Activated T-helper 17 cell treated with anti-CD3 and anti-CD28 coated beads, Interleukin-2, amount 50 U/mL, for 72 hours (primary cell): ENCODE results near the gene SLC49A3. TPM values are rescaled to one million over a fixed set of nuclear protein-coding genes. Genes with fewer than 3 reads are reported as not detected.
"Not testable (repeated sequence)": the region's sequence is repeated elsewhere in the genome, so short reads cannot be mapped to it uniquely, and the experiment has no call there.

Experiments used
- ATAC-seq: fragments of 150-1000 bp; cut with Tn5 transposase; replicated peaks from 2 replicates; pipeline ENCODE4 v1.10.0; 2021; ENCODE audit warnings: mild to moderate bottlenecking, moderate library complexity
- H3K27ac Mint-ChIP-seq: one replicate; pipeline ENCODE4 v1.8.0; 2022; ENCODE audit warnings: mixed read lengths
- H3K27me3 Mint-ChIP-seq: one replicate; pipeline ENCODE4 v1.8.0; 2022; ENCODE audit warnings: mixed read lengths
- H3K36me3 Mint-ChIP-seq: one replicate; pipeline ENCODE4 v1.8.0; 2022; ENCODE audit warnings: low read depth, mild to moderate bottlenecking, mixed read lengths
- H3K4me1 Mint-ChIP-seq: one replicate; pipeline ENCODE4 v1.8.0; 2022; ENCODE audit warnings: mixed read lengths
- H3K4me3 Mint-ChIP-seq: one replicate; pipeline ENCODE4 v1.8.0; 2022; ENCODE audit warnings: mild to moderate bottlenecking, mixed read lengths
- H3K9me3 Mint-ChIP-seq: one replicate; pipeline ENCODE4 v1.8.0; 2022; ENCODE audit warnings: mixed read lengths
- total RNA-seq, 2 donors: library from RNA; stranded (reverse); gene quantifications; one replicate each; pipeline ENCODE4 v1.2.3, GENCODE V29; 2022

The SLC49A3 gene
- total RNA-seq, 2 donors from 2014 or later, result 0.61 to 1.4 TPM

DNA sequence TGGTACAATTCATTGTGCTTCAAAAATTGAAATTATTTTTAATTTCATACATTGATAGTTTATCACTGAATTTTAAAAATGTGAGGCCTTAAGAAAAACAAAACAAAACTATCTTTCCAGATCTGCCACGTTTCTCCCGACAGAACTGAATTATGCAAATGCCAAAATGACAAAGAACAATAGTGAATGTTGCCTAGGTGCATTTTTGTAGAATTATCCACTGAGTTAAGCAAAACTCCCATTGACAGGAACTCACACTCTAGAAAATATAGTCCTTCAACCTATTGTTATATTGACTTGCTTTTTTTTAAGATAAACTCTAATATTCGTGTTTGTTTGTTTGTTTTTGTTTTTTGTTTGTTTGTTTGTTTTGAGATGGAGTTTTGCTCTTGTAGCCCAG, 23.1 kb upstream of the SLC49A3 start:
- H3K9me3 Mint-ChIP-seq, result no peaks in the 10 kb centered on the region
- no peak for ATAC-seq
- H3K27ac Mint-ChIP-seq, result no peak overlapping the region
- H3K36me3 Mint-ChIP-seq, result peaks cover 13% of the 10 kb centered on the region
- H3K27me3 Mint-ChIP-seq, result no peaks in the 10 kb centered on the region
- H3K4me1 Mint-ChIP-seq, result peaks cover 17% of the 10 kb centered on the region
- H3K4me3 Mint-ChIP-seq, result no peak overlapping the region

- no peak for ATAC-seq
- no peaks in the 10 kb centered on the region for H3K27me3 Mint-ChIP-seq
- no peak overlapping the region for H3K27ac Mint-ChIP-seq
- peaks cover 13% of the 10 kb centered on the region for H3K36me3 Mint-ChIP-seq
- no peak overlapping the region for H3K4me3 Mint-ChIP-seq
- H3K4me1 Mint-ChIP-seq, result peaks cover 17% of the 10 kb centered on the region
- no peaks in the 10 kb centered on the region for H3K9me3 Mint-ChIP-seq
Measured at GRCh38 chr4:710916-711315, 22.0 kb upstream of the SLC49A3 start.

- Mint-ChIP-seq H3K4me3 (no peak overlapping the region), H3K9me3 (no peaks in the 10 kb centered on the region), H3K36me3 (peaks cover 13% of the 10 kb centered on the region), H3K27ac (no peak overlapping the region), H3K27me3 (no peaks in the 10 kb centered on the region), H3K4me1 (peaks cover 17% of the 10 kb centered on the region)
- no peak for ATAC-seq
Measured at GRCh38 chr4:710116-710515, 21.2 kb upstream of the SLC49A3 start.

- Mint-ChIP-seq H3K9me3 (no peaks in the 10 kb centered on the region), H3K27me3 (no peaks in the 10 kb centered on the region), H3K27ac (no peak overlapping the region), H3K36me3 (peaks cover 10% of the 10 kb centered on the region), H3K4me1 (peaks cover 17% of the 10 kb centered on the region), H3K4me3 (no peak overlapping the region)
- no peak for ATAC-seq
Measured at GRCh38 chr4:709348-709747, 20.4 kb upstream of the SLC49A3 start.

DNA sequence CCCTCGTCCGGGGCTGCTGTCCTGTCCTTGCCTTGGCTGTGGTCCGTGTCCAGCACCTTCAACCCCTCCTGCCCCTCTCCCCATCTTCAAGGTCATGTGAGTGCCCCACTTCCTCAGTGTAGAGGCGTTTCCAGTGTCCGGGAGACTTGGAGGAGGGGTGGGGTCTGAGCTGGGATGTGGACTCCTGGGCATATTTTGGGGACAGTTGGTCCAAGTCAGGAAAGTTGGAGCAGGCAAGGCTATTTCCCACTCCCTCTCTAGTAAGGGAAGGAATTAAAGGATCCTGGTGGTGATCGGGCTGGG, 19.6 kb upstream of the SLC49A3 start:
- H3K27me3 Mint-ChIP-seq, result no peaks in the 10 kb centered on the region
- H3K4me1 Mint-ChIP-seq, result peaks cover 17% of the 10 kb centered on the region
- H3K9me3 Mint-ChIP-seq, result no peaks in the 10 kb centered on the region
- no peak overlapping the region for H3K4me3 Mint-ChIP-seq
- H3K27ac Mint-ChIP-seq, result no peak overlapping the region
- no peak for ATAC-seq
- peaks cover 8% of the 10 kb centered on the region for H3K36me3 Mint-ChIP-seq

- Mint-ChIP-seq H3K27ac (no peak overlapping the region), H3K27me3 (no peaks in the 10 kb centered on the region), H3K9me3 (no peaks in the 10 kb centered on the region), H3K4me1 (peaks cover 17% of the 10 kb centered on the region), H3K4me3 (no peak overlapping the region), H3K36me3 (peaks cover 8% of the 10 kb centered on the region)
- ATAC-seq, result no peak
Measured at GRCh38 chr4:707929-708630, 19.1 kb upstream of the SLC49A3 start.

DNA sequence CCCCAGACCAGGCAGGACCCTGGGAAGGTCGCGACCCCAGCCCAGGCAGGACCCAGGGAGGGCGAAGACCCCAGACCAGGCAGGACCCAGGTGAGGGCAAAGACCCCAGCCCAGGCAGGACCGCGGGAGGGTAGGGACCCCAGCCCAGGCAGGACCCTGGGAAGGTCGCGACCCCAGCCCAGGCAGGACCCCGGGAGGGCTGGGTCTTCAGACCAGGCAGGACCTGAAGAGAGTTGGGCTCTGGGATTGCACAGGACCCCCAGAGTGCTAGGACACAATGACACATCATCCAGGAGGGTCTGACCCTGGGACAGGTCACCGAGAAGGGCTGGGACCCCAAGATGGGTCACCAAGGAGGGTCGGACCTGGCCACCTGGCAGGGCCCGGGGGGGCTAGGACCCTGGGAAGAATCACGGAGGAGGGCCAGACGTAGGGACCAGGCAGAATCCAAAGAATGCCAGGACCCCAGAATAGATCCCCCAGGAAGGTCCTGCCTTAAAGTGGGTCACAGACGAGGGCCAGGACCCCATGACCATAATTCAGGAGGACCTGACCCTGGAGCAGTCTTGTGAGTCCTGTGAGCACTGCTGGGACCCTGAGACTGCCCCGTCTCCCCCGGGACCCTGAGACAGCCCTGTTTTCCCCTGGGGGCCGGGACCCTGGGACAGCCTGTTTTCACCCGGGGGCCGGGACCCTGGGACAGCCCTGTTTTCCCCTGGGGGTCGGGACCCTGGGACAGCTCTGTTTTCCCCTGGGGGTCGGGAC, 18.1 kb upstream of the SLC49A3 start:
- no peak for ATAC-seq
- H3K9me3 Mint-ChIP-seq, result no peaks in the 10 kb centered on the region
- H3K27ac Mint-ChIP-seq, result no peak overlapping the region
- peaks cover 17% of the 10 kb centered on the region for H3K4me1 Mint-ChIP-seq
- H3K36me3 Mint-ChIP-seq, result peaks cover 8% of the 10 kb centered on the region
- H3K27me3 Mint-ChIP-seq, result no peaks in the 10 kb centered on the region
- H3K4me3 Mint-ChIP-seq, result no peak overlapping the region

DNA sequence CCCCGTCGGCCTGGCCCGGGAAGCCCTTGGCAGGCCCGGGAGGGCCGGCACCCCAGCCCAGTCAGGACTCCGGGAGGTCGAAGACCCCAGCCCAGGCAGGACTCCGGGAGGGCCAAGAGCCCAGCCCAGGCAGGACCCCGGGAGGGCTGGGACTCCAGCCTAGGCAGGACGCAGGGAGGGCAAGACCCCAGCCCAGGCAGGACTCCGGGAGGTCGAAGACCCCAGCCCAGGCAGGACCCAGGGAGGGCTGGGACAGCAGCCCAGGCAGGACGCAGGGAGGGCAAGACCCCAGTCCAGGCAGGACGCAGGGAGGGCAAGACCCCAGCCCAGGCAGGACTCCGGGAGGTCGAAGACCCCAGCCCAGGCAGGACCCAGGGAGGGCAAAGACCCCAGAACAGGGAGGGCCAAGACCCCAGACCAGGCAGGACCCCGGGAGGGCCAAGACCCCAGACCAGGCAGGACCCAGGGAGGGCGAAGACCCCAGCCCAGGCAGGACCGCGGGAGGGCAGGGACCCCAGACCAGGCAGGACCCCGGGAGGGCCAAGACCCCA, 17.2 kb upstream of the SLC49A3 start:
- not testable (repeated sequence) for H3K9me3 Mint-ChIP-seq, H3K36me3 Mint-ChIP-seq, H3K27ac Mint-ChIP-seq, ATAC-seq, H3K27me3 Mint-ChIP-seq, H3K4me3 Mint-ChIP-seq
- H3K4me1 Mint-ChIP-seq, result peaks cover 17% of the 10 kb centered on the region

GRCh38 chr4:705278-706082, 16.5 kb upstream of the SLC49A3 start, which contains the start of gene PCGF3:
Gene PCGF3, plus strand, starts transcription at chr4:705832. Its CDS starts 27,849 bp downstream, at chr4:733681.
- peaks cover 5% of the 10 kb centered on the region for H3K36me3 Mint-ChIP-seq
- peak within 1 kb of the TSS; percentile 81 for H3K4me3 Mint-ChIP-seq
- H3K27ac Mint-ChIP-seq, result peak within 1 kb of the TSS; percentile 88
- peaks cover 15% of the 10 kb centered on the region for H3K4me1 Mint-ChIP-seq
- no peaks in the 10 kb centered on the region for H3K27me3 Mint-ChIP-seq
- ATAC-seq, result peak; percentile 99
- H3K9me3 Mint-ChIP-seq, result no peaks in the 10 kb centered on the region

- Mint-ChIP-seq H3K27ac (peak overlapping the region; percentile 88), H3K4me3 (peak overlapping the region; percentile 81), H3K36me3 (no peaks in the 10 kb centered on the region), H3K4me1 (peaks cover 10% of the 10 kb centered on the region), H3K9me3 (no peaks in the 10 kb centered on the region), H3K27me3 (no peaks in the 10 kb centered on the region)
- ATAC-seq, result no peak
Measured at GRCh38 chr4:704971-705277, 16.0 kb upstream of the SLC49A3 start.

- no peak for ATAC-seq
- H3K27ac Mint-ChIP-seq, result no peak overlapping the region
- H3K27me3 Mint-ChIP-seq, result no peaks in the 10 kb centered on the region
- peak overlapping the region; percentile 81 for H3K4me3 Mint-ChIP-seq
- peaks cover 10% of the 10 kb centered on the region for H3K4me1 Mint-ChIP-seq
- H3K9me3 Mint-ChIP-seq, result no peaks in the 10 kb centered on the region
- H3K36me3 Mint-ChIP-seq, result no peaks in the 10 kb centered on the region
Measured at GRCh38 chr4:704198-704891, 15.4 kb upstream of the SLC49A3 start.

GRCh38 chr4:703336-704197, 14.6 kb upstream of the SLC49A3 start:
- no peak for ATAC-seq
- Mint-ChIP-seq H3K27me3 (no peaks in the 10 kb centered on the region), H3K4me1 (peaks cover 5% of the 10 kb centered on the region), H3K27ac (no peak overlapping the region), H3K9me3 (no peaks in the 10 kb centered on the region), H3K36me3 (no peaks in the 10 kb centered on the region), H3K4me3 (no peak overlapping the region)

- no peak for ATAC-seq
- H3K27ac Mint-ChIP-seq, result no peak overlapping the region
- no peaks in the 10 kb centered on the region for H3K9me3 Mint-ChIP-seq
- no peak overlapping the region for H3K4me3 Mint-ChIP-seq
- H3K27me3 Mint-ChIP-seq, result no peaks in the 10 kb centered on the region
- H3K36me3 Mint-ChIP-seq, result no peaks in the 10 kb centered on the region
- peaks cover 5% of the 10 kb centered on the region for H3K4me1 Mint-ChIP-seq
Measured at GRCh38 chr4:702618-703048, 13.7 kb upstream of the SLC49A3 start.
